Karpas-422 (cell line): ENCODE results near the gene ACTR3. TPM values are rescaled to one million over a fixed set of nuclear protein-coding genes. Genes with fewer than 3 reads are reported as not detected.
A peak's percentile ranks its signal among the peaks of the same experiment; 100 is the strongest.

Experiments used
- DNase-seq: peaks from one replicate; pipeline ENCODE4 v3.0.0-alpha.2; 2015
- H2AFZ ChIP-seq: fragments of 200-600 bp; sonication (generic); 2 replicates; pipeline ENCODE4 v1.6.1; 2014; ENCODE audit warnings: antibody characterized with exemption, low read length, mixed read lengths
- H3K27ac ChIP-seq: fragments of 200-600 bp; sonication (generic); 2 replicates; pipeline ENCODE4 v1.5.1; 2014; ENCODE audit warnings: mild to moderate bottlenecking, low read length, moderate library complexity
- H3K27me3 ChIP-seq: fragments of 200-600 bp; sonication (generic); 2 replicates; pipeline ENCODE4 v1.6.1; 2014; ENCODE audit warnings: low read length, mixed read lengths
- H3K36me3 ChIP-seq: fragments of 200-600 bp; sonication (generic); 2 replicates; pipeline ENCODE4 v1.6.1; 2014; ENCODE audit warnings: low read length, mixed read lengths; ENCODE audit not compliant: insufficient read depth
- H3K4me1 ChIP-seq: fragments of 200-600 bp; sonication (generic); 2 replicates; pipeline ENCODE4 v1.6.1; 2014; ENCODE audit warnings: mild to moderate bottlenecking, low read length, mixed read lengths
- H3K4me2 ChIP-seq: fragments of 200-600 bp; sonication (generic); 2 replicates; pipeline ENCODE4 v1.6.1; 2014; ENCODE audit warnings: low read length, low read depth, mild to moderate bottlenecking; ENCODE audit not compliant: poor library complexity, severe bottlenecking
- H3K4me3 ChIP-seq: fragments of 200-600 bp; sonication (generic); 2 replicates; pipeline ENCODE4 v1.5.1; 2014; ENCODE audit warnings: mild to moderate bottlenecking, antibody characterized with exemption, low read length, mixed read lengths
- H3K79me2 ChIP-seq: fragments of 200-600 bp; sonication (generic); 2 replicates; pipeline ENCODE4 v1.6.1; 2014; ENCODE audit warnings: mild to moderate bottlenecking, low read length, mixed read lengths
- H3K9ac ChIP-seq: fragments of 200-600 bp; sonication (generic); 2 replicates; pipeline ENCODE4 v1.6.0; 2014; ENCODE audit warnings: low read length
- H3K9me2 ChIP-seq: fragments of 200-600 bp; sonication (generic), shearing (Covaris generic); replicated peaks from 2 replicates; pipeline ENCODE4 v1.6.0; 2014; ENCODE audit warnings: mild to moderate bottlenecking, low read length, moderate library complexity; ENCODE audit not compliant: insufficient read depth
- H3K9me3 ChIP-seq: fragments of 300-700, 200-600 bp; sonication (generic); 2 replicates; pipeline ENCODE4 v1.6.1; 2014; ENCODE audit warnings: low read length, mixed read lengths
- H4K20me1 ChIP-seq: fragments of 200-600 bp; sonication (generic); 2 replicates; pipeline ENCODE4 v1.6.1; 2014; ENCODE audit warnings: mild to moderate bottlenecking, antibody characterized with exemption, low read length, low read depth; ENCODE audit not compliant: insufficient read depth
- total RNA-seq: library from RNA; depleted of rRNA; stranded (reverse); fragments of >200 nt; shearing (Covaris generic); gene quantifications from 2 replicates; pipeline ENCODE4 v1.2.3, GENCODE V29; 2014; ENCODE audit warnings: low replicate concordance

The ACTR3 gene
- total RNA-seq, 1 experiment from 2014 or later: 259 TPM

GRCh38 chr2:113905886-113906285 lies 16.0 kb downstream of the ACTR3 start:
- peaks cover 12% of the 10 kb centered on the region; the same call in 1 of the 2 replicates for H3K36me3 ChIP-seq

GRCh38 chr2:113906647-113907046 lies 16.8 kb downstream of the ACTR3 start:
- Histone ChIP-seq H2AFZ (no peak overlapping the region), H3K9ac (no peak overlapping the region), H3K27ac (no peak overlapping the region), H3K79me2 (peaks cover 100% of the 10 kb centered on the region), H3K9me2 (no peaks in the 10 kb centered on the region), H3K4me3 (no peak overlapping the region), H3K27me3 (no peaks in the 10 kb centered on the region), H4K20me1 (peaks cover 33% of the 10 kb centered on the region), H3K4me2 (no peak overlapping the region), H3K36me3 (peaks cover 12% of the 10 kb centered on the region; the same call in 1 of the 2 replicates), H3K9me3 (no peaks in the 10 kb centered on the region), H3K4me1 (peaks cover 9% of the 10 kb centered on the region)
- no peak for DNase-seq

More at GRCh38 chr2:113905886-113906285, 16.0 kb downstream of the ACTR3 start:
- Histone ChIP-seq H3K27me3 (no peaks in the 10 kb centered on the region), H4K20me1 (peaks cover 32% of the 10 kb centered on the region), H3K9me3 (no peaks in the 10 kb centered on the region), H3K9ac (no peak overlapping the region), H3K4me2 (no peak overlapping the region), H3K79me2 (peaks cover 100% of the 10 kb centered on the region), H3K27ac (no peak overlapping the region), H3K4me3 (no peak overlapping the region), H3K9me2 (no peaks in the 10 kb centered on the region), H2AFZ (no peak overlapping the region), H3K4me1 (peaks cover 17% of the 10 kb centered on the region)
- no peak for DNase-seq

GRCh38 chr2:113907297-113907696 lies 17.4 kb downstream of the ACTR3 start:
- no peak overlapping the region for H2AFZ ChIP-seq

GRCh38 chr2:113910110-113910717 lies 20.3 kb downstream of the ACTR3 start:
- Histone ChIP-seq H3K36me3 (peaks cover 23% of the 10 kb centered on the region), H4K20me1 (peaks cover 37% of the 10 kb centered on the region), H3K4me2 (no peak overlapping the region), H3K4me3 (no peak overlapping the region), H3K9ac (no peak overlapping the region), H2AFZ (no peak overlapping the region), H3K27ac (no peak overlapping the region), H3K79me2 (peaks cover 99% of the 10 kb centered on the region), H3K4me1 (peaks cover 18% of the 10 kb centered on the region), H3K9me2 (no peaks in the 10 kb centered on the region), H3K9me3 (no peaks in the 10 kb centered on the region), H3K27me3 (no peaks in the 10 kb centered on the region)
- DNase-seq: no peak

More at GRCh38 chr2:113907297-113907696, 17.4 kb downstream of the ACTR3 start:
- no peaks in the 10 kb centered on the region for H3K27me3 ChIP-seq
- no peaks in the 10 kb centered on the region for H3K9me2 ChIP-seq
- peaks cover 33% of the 10 kb centered on the region for H4K20me1 ChIP-seq
- H3K27ac ChIP-seq: no peak overlapping the region
- H3K4me2 ChIP-seq: no peak overlapping the region
- H3K36me3 ChIP-seq: peaks cover 12% of the 10 kb centered on the region; the same call in 1 of the 2 replicates
- DNase-seq: no peak
- H3K9ac ChIP-seq: no peak overlapping the region
- H3K4me1 ChIP-seq: 0 out of 2 replicates have a peak, but pooled peaks cover 4% of the 10 kb centered on the region
- no peak overlapping the region for H3K4me3 ChIP-seq
- peaks cover 100% of the 10 kb centered on the region for H3K79me2 ChIP-seq
- H3K9me3 ChIP-seq: no peaks in the 10 kb centered on the region

- no peaks in the 10 kb centered on the region for H3K9me2 ChIP-seq
- H3K9me3 ChIP-seq: no peaks in the 10 kb centered on the region
- peaks cover 25% of the 10 kb centered on the region for H3K36me3 ChIP-seq
- peaks cover 34% of the 10 kb centered on the region for H4K20me1 ChIP-seq
- peaks cover 20% of the 10 kb centered on the region for H3K4me1 ChIP-seq
- no peak overlapping the region for H3K4me2 ChIP-seq
- H3K9ac ChIP-seq: no peak overlapping the region
- H3K79me2 ChIP-seq: peaks cover 99% of the 10 kb centered on the region
- DNase-seq: no peak
- H3K27me3 ChIP-seq: no peaks in the 10 kb centered on the region
- H3K27ac ChIP-seq: no peak overlapping the region
- no peak overlapping the region for H3K4me3 ChIP-seq
- H2AFZ ChIP-seq: no peak overlapping the region
These were observed 21.2 kb downstream of the ACTR3 start for GRCh38 chr2:113910967-113911678.

GRCh38 chr2:113915082-113915819 lies 25.4 kb downstream of the ACTR3 start:
- Histone ChIP-seq H3K9me3 (no peaks in the 10 kb centered on the region), H3K27me3 (no peaks in the 10 kb centered on the region), H3K4me1 (peaks cover 31% of the 10 kb centered on the region), H3K36me3 (peaks cover 59% of the 10 kb centered on the region), H3K4me2 (no peak overlapping the region), H3K79me2 (peaks cover 99% of the 10 kb centered on the region), H2AFZ (no peak overlapping the region), H3K27ac (no peak overlapping the region), H4K20me1 (peaks cover 23% of the 10 kb centered on the region), H3K4me3 (no peak overlapping the region), H3K9me2 (no peaks in the 10 kb centered on the region), H3K9ac (no peak overlapping the region)
- DNase-seq: no peak

- H4K20me1 ChIP-seq: peaks cover 3% of the 10 kb centered on the region; the same call in 1 of the 2 replicates
- H3K4me3 ChIP-seq: no peak overlapping the region
- no peak overlapping the region for H3K9ac ChIP-seq
- H3K4me2 ChIP-seq: no peak overlapping the region
- H3K79me2 ChIP-seq: peaks cover 99% of the 10 kb centered on the region
- no peak overlapping the region for H2AFZ ChIP-seq
- peaks cover 50% of the 10 kb centered on the region for H3K4me1 ChIP-seq
- peaks cover 72% of the 10 kb centered on the region for H3K36me3 ChIP-seq
- H3K27me3 ChIP-seq: no peaks in the 10 kb centered on the region
- H3K9me2 ChIP-seq: no peaks in the 10 kb centered on the region
- no peaks in the 10 kb centered on the region for H3K9me3 ChIP-seq
- H3K27ac ChIP-seq: no peak overlapping the region
- DNase-seq: no peak
These were observed 28.3 kb downstream of the ACTR3 start for GRCh38 chr2:113918229-113918628.

- Histone ChIP-seq H3K27me3 (no peaks in the 10 kb centered on the region), H3K9ac (no peak overlapping the region), H3K4me2 (peak overlapping the region; percentile 8), H3K27ac (peak overlapping the region; percentile 42), H3K9me2 (no peaks in the 10 kb centered on the region), H3K79me2 (peaks cover 98% of the 10 kb centered on the region), H3K9me3 (no peaks in the 10 kb centered on the region), H3K36me3 (peaks cover 73% of the 10 kb centered on the region), H4K20me1 (peaks cover 4% of the 10 kb centered on the region; the same call in 1 of the 2 replicates), H3K4me1 (peaks cover 43% of the 10 kb centered on the region), H2AFZ (no peak overlapping the region), H3K4me3 (no peak overlapping the region)
- no peak for DNase-seq
These were observed 31.1 kb downstream of the ACTR3 start for GRCh38 chr2:113920996-113921395.
